HG03280 (cell line): ENCODE measurements around the gene SOX12.

ENCODE experiments used
- ATAC-seq: cut with Tn5 transposase; IDR thresholded peaks from one replicate; pipeline ENCODE4 v1.9.1; 2021; ENCODE audit warnings: mild to moderate bottlenecking, moderate library complexity; ENCODE audit not compliant: unreplicated experiment

The SOX12 gene

DNA sequence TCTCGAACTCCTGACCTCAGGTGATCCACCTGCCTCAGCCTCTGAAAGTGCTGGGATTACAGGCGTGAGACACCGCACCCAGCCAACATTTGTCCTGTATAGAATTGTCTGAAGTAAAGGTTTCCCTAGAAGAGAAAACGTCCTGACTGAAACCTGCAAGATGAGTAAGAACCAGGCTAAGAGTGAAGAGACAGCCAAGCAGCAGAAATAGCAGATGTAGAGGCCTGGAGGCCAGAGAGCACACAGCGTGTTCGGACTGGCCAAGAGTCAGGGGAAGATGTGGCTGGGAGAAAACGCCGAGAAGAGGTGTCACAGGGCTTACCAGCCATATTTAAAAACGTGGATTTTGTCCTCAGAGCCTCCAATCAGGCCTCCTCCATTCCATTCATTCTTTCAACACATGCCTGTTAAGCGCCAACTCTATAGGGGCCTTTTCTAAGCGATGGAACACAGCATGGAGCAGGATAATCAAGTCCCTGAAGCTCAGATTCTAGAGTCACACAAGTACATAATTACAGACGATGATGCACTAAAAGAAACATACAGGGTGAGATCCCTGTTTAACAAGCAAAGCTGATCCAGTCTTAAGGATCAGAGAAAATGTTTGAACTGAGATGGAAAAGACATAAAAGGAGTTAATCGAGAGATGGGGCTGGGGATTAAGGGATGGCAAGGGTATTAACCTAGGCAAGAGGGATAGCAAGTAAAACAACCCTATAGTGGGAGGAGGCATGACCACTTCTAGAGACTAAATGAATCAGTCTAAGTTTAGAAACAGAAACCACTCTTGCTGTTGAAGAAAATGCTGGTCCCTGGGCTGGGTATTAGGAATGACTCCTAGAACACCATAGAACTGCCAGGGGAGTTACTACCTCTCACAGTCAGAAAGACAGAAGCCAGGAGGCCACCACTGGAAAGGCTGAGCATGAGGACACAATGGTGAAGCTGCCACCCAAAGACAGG, 23.2 kb upstream of the SOX12 start:
- ATAC-seq, result no peak

- ATAC-seq, result no peak
These were observed 19.6 kb upstream of the SOX12 start for GRCh38 chr20:305745-306144.

GRCh38 chr20:308427-309038, 16.8 kb upstream of the SOX12 start:
- no peak for ATAC-seq

DNA sequence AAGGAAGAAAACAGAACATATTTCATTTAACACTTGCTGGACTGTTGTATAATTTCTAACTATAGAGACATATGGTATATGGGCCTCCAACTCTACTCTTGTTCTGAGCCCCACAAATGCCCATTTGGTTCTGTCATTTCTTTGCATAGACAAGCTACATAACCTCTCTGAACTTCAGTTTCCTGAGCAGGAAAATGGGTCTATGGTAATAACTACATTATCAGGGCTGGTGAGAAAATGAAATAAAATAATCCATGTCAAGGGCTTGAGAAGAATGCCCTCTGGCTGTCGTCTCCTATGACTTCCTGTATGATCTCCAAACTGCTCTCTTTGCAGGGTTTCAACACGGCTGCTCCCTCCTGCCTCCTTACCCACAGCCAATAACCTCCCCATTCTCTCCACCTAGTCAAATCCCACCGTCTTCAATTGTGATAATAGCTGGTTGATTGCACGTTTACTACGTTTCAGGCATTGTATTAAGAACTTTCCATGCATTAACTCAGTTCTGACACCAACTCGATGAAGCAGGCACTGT, 16.0 kb upstream of the SOX12 start:
- no peak for ATAC-seq

GRCh38 chr20:309841-310644, 15.3 kb upstream of the SOX12 start:
- peak; percentile 98 for ATAC-seq

DNA sequence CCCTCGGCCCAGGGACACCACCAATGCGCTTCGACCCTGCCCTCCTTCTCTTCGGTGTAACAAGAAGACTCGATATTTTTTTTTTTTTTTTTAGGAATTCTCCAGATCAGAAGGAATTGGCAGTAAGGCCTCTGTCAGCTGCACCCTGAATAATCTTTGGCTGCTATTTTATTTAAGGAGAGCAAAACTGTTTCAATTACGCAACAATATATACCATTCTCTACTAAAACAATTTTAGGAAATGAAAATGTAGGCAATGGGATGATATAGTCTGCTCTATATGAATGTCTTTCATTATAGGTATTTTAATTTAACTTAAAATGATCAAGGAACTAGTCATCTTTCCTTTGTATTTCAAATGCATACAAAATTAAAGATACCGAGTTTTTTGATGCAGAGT, 14.7 kb upstream of the SOX12 start:
- no peak for ATAC-seq

DNA sequence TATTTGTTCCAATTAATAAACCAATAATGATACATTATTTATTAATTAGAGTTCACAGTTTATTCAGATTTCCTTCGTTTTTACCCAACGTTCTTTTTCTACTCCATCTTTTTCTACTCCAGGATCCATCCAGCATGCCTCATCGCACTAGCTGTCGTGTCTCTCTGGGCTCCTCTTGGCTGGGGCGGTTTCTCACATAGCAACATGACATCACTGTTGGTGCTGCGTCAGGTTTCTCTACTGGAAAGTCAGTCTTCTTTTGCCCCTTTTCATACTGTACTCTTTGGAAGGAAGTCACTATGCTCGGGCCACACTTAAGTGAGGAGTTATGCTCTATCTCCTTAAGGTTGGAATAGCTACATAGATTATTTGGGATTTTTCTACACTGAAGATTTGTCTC, 13.7 kb upstream of the SOX12 start:
- no peak for ATAC-seq

DNA sequence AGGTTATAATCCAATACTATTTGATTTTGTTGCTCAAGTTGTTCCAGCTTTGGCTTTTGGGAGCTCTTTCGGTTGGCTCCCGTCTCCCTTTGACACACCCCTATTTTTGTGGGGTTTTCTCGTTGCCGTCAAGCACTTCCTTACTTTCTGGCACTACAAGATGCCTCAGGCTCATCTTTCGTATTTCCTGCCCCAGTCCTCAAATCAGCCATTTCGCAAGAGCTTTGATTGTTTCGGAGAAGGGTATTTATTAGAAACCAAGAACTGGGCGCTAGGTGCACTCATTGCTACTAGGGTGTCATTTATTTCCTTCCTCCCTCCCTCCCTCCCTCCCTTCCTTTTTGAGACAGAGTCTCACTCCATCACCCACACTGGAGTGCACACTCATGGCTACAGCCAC, 13.3 kb upstream of the SOX12 start:
- no peak for ATAC-seq

DNA sequence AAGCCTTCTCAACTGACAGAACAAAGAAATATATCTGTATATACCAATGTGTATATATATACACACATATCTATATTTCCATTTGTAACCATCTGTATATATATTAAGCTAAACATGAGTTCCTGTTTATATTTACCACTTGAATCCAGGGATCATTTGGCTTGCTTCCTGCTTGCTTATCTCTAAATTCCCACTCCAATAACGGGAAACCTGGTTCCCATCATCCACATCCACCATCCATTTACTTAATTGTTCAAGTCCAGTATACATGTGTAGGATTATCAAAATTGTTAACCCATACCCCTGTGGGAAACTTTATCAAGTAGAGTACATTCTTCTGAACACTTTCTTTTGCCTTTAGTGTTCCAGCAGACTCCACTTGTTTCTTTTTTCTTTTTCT, 12.5 kb upstream of the SOX12 start:
- ATAC-seq, result no peak

GRCh38 chr20:313402-313801, 11.9 kb upstream of the SOX12 start:
- ATAC-seq, result no peak

DNA sequence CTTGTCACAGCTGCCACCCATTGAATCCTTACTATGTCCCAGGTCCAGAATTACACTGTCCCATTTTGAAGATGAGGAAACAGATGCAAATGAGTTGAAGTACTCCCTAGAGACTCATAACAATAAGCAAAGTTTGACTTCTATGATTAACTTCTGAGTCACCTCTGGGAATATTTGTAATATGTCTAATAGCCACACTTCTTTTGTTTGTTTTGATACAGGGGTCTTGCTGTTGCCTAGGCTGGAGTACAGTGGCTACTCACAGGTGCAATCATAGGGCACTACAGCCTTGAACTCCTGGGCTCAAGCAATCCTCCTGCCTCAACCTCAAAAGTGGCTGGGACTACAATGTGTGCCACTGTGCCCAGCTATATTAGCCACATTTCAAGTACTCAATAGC, 11.4 kb upstream of the SOX12 start:
- no peak for ATAC-seq

DNA sequence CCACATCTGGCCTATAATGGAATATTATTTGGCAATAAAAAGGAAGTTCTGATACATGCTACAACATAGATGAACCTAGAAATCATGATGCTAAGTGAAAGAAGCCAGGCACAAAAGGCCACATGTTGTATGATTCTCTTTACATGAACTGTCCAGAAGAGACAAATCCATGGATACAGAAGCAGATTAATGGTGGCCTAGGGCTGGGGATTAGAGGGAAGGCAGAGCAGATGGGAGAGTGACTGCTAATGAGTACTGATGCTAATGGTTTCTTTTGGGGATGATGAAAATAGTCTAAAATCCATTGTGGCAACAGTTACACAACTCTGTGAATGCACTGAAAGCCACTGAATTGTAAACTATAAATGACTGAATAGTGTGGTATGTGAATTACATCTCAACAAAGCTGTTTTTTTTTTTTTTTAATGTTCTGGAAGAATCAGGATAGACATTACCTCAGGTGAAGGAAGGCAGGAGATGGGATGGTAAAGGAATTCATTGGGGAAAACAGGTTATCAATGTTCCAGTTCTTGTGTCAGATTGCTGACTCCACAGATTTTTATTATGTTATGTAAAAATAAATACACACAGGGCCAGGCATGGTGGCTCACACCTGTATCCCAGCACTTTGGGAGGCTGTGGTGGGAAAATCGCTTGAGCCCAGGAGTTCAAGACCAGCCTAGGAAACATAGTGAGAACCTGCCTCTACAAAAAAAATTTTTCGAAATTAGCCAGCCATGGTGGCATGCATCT, 8.9 kb upstream of the SOX12 start:
- no peak for ATAC-seq

- peak; percentile 53 for ATAC-seq
These were observed 941 bp upstream of the SOX12 start for GRCh38 chr20:324177-325044.

DNA sequence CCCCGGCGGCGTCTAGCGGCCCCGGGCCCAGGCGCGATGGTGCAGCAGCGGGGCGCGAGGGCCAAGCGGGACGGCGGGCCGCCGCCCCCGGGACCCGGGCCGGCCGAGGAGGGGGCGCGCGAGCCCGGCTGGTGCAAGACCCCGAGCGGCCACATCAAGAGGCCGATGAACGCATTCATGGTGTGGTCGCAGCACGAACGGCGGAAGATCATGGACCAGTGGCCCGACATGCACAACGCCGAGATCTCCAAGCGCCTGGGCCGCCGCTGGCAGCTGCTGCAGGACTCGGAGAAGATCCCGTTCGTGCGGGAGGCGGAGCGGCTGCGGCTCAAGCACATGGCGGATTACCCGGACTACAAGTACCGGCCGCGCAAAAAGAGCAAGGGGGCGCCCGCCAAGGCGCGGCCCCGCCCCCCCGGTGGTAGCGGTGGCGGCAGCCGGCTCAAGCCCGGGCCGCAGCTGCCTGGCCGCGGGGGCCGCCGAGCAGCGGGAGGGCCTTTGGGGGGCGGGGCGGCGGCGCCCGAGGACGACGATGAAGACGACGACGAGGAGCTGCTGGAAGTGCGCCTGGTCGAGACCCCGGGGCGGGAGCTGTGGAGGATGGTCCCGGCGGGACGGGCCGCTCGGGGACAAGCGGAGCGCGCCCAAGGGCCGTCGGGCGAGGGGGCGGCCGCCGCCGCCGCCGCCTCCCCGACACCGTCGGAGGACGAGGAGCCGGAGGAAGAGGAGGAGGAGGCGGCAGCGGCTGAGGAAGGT, 715 bp downstream of the SOX12 start:
- ATAC-seq, result peak; percentile 9

DNA sequence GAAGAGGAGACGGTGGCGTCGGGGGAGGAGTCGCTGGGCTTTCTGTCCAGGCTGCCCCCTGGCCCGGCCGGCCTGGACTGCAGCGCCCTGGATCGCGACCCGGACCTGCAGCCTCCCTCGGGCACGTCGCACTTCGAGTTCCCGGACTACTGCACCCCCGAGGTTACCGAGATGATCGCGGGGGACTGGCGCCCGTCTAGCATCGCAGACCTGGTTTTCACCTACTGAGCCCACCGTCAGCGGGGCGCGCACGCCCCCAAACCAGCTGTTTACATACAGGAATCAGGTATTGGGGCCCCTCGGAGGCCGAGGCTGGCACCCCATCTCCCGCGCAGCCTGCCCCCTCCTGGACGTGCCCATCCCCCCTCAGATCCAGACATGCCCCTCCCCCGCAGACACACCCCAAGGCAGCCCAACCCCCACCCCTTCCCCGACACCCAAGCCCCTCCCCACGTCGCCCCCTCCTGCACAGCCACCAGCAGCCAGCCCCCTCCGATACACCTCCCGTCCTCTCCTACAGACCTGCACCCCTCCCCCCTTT, 1.4 kb downstream of the SOX12 start:
- no peak for ATAC-seq

GRCh38 chr20:327186-328026, 2.1 kb downstream of the SOX12 start:
- ATAC-seq, result peak; percentile 14

DNA sequence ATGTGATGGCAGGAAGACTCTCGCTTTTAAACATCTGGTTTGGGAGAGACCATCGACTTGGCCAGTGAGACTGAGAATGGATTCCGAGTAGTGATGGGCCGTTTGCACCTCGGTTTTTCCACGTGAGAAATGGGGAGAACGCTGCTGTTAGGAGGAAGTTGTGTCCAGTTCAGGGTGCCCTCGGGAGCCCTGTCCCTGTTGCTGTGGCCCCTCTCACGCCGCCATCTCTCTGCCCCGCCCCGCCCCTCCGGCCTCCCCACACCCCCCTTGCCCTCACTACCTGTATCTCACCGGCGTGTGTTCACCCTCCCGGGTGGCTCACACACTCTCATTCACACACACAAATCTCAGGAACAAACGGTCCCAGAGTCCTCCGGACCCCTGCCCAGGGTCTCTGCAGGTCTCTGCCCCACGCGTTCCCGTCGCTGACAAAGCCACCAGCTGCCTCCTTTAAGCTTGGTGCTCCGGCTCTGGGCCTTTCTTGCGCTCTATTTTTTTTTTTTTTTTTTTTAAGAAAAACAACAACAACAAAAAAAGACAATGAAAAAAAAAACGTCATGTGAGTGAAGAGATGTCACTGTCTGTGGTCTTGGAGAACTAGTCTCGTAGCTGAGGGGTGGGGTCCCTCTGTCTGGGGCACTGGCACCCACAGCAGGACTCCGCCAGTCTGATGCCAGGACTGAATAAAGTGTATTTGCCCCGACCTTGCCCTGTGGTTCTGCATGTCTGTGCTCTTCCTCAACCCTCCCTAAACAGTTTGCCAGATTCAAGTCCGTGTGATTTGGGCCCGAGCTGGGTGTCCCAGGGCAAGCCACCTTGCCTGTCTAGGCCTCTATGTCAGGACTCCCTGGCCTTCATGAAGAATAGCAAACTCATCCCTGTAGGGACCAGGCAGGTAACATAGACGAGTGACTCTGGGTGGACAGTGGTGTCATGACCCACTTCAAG, 2.9 kb downstream of the SOX12 start:
- no peak for ATAC-seq
